ENCODE measurements around the gene PER1. TPM values are rescaled to one million over a fixed set of nuclear protein-coding genes. Genes with fewer than 3 reads are reported as not detected.
A peak's percentile ranks its signal among the peaks of the same experiment; 100 is the strongest.

Gene PER1
- total RNA-seq, 1 donor: 16.6 TPM

DNA sequence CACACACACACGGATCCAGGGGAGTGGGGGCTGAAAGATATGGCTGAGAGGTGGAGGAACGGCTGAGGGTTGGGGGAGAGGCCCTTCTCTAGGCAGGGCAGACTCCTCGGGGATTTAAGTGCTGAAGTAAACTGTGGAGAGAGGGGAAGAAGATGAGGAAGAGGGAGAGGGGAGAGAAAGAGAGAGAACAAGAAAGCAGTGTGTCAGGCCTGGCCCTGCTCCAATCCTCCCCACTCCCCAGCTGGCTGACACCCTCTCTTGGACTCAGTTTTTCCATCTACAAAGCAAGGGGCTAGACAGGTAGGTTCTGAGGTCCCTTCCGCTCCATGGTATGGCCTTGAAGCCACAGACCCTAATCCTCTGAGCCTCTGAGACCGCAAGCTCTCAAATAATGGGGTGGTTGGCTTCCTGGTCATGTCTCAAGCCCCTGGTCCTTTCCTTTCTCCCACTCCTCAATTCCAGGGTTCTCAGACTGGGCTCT, 8.6 kb upstream of the PER1 start:
- Histone ChIP-seq H3K27me3 (ENCODE audit: insufficient read depth, low read length) (no peaks in the 10 kb centered on the region), H3K9me3 (ENCODE audit: low read depth, low read length) (no peaks in the 10 kb centered on the region), H2AFZ (ENCODE audit: low read length) (no peak overlapping the region), H3K4me2 (ENCODE audit: insufficient read depth, low read length) (peak overlapping the region; percentile 91), H3K79me2 (ENCODE audit: insufficient read depth, low read length) (peaks cover 36% of the 10 kb centered on the region), H3K27ac (ENCODE audit: low read depth, low read length) (peak overlapping the region; percentile 96), H3K4me1 (ENCODE audit: insufficient read depth, low read length) (peaks cover 42% of the 10 kb centered on the region), H4K20me1 (ENCODE audit: insufficient read depth, low read length) (peaks cover 14% of the 10 kb centered on the region), H3K4me3 (ENCODE audit: insufficient read depth, low read length) (no peak overlapping the region), H3K36me3 (ENCODE audit: insufficient read depth, low read length) (peaks cover 19% of the 10 kb centered on the region)
- TF ChIP-seq, protein P1, sequence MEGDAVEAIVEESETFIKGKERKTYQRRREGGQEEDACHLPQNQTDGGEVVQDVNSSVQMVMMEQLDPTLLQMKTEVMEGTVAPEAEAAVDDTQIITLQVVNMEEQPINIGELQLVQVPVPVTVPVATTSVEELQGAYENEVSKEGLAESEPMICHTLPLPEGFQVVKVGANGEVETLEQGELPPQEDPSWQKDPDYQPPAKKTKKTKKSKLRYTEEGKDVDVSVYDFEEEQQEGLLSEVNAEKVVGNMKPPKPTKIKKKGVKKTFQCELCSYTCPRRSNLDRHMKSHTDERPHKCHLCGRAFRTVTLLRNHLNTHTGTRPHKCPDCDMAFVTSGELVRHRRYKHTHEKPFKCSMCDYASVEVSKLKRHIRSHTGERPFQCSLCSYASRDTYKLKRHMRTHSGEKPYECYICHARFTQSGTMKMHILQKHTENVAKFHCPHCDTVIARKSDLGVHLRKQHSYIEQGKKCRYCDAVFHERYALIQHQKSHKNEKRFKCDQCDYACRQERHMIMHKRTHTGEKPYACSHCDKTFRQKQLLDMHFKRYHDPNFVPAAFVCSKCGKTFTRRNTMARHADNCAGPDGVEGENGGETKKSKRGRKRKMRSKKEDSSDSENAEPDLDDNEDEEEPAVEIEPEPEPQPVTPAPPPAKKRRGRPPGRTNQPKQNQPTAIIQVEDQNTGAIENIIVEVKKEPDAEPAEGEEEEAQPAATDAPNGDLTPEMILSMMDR (IDR thresholded peaks at IDR 0.05; ENCODE audit: extremely low read depth, low read depth, low read length): no peak
- DNase-seq (ENCODE audit: insufficient read length, low spot score, missing footprints): peak; percentile 67

DNA sequence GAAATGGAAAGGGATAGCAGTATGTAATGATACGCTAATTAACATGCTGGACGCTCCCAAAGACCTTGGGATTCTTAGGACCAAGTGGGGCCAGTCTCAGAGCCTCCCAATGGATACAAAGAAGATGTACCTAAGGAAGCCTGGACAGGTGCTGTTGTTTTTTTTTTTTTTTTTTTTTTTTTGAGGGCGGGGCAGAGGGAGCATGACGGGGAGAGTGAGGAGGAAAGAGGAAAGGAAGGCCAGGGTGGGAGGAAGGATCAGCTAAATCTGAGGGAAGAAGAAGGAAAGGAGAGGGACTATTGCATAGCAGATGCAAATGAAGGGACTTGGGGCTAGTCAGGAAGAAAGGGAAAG, 8.0 kb upstream of the PER1 start:
- peaks cover 47% of the 10 kb centered on the region for H3K4me1 ChIP-seq (ENCODE audit: insufficient read depth, low read length)
- peaks cover 41% of the 10 kb centered on the region for H3K79me2 ChIP-seq (ENCODE audit: insufficient read depth, low read length)
- TF ChIP-seq, protein P1 (IDR thresholded peaks at IDR 0.05; ENCODE audit: extremely low read depth, low read depth, low read length): no peak
- H3K36me3 ChIP-seq (ENCODE audit: insufficient read depth, low read length): peaks cover 19% of the 10 kb centered on the region
- H3K27me3 ChIP-seq (ENCODE audit: insufficient read depth, low read length): no peaks in the 10 kb centered on the region
- no peak overlapping the region for H3K4me2 ChIP-seq (ENCODE audit: insufficient read depth, low read length)
- no peak overlapping the region for H2AFZ ChIP-seq (ENCODE audit: low read length)
- no peak overlapping the region for H3K4me3 ChIP-seq (ENCODE audit: insufficient read depth, low read length)
- DNase-seq (ENCODE audit: insufficient read length, low spot score, missing footprints): peak; percentile 71
- no peaks in the 10 kb centered on the region for H3K9me3 ChIP-seq (ENCODE audit: low read depth, low read length)
- peak overlapping the region; percentile 36 for H3K27ac ChIP-seq (ENCODE audit: low read depth, low read length)
- peaks cover 14% of the 10 kb centered on the region for H4K20me1 ChIP-seq (ENCODE audit: insufficient read depth, low read length)

DNA sequence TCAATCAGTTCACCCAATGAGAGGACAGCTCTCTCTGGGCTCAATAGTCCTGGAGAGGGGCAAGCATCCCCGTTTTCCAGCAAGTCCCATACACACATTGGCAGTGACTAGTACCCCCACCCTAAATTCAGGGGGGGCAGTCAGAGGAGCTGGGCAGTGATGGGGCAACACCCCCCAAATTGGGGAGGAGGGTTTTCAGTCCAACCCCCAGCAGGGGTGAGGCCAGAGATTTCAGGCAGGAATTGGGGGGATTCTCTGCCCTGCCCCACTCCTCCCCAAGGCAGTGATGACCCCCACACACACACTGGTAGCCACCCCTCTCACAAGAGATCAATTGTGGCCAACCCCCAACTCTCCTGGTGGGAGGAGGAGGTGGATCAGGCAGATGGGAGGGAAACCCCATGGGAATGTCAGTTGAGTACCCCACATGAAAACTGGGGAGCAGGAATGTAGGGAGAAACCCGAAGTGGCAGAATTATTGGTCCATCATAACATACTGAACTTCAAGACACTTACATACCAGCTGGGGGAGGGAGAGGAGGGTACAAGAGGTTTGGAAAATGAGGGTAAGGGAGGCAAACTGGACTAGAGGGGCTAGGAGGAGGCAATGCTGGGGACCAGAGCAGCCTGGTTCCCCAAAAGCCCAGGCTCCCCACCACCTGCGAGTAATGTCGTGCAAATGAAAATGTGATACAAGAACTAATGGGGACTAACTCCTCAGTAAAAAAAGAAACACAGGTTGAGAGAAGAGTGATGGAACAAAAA, 7.4 kb upstream of the PER1 start:
- no peak overlapping the region for H3K4me3 ChIP-seq (ENCODE audit: insufficient read depth, low read length)
- DNase-seq (ENCODE audit: insufficient read length, low spot score, missing footprints): peak; percentile 63
- H3K4me2 ChIP-seq (ENCODE audit: insufficient read depth, low read length): no peak overlapping the region
- H4K20me1 ChIP-seq (ENCODE audit: insufficient read depth, low read length): peaks cover 14% of the 10 kb centered on the region
- H3K27ac ChIP-seq (ENCODE audit: low read depth, low read length): peak overlapping the region; percentile 36
- H3K4me1 ChIP-seq (ENCODE audit: insufficient read depth, low read length): peaks cover 51% of the 10 kb centered on the region
- no peak overlapping the region for H2AFZ ChIP-seq (ENCODE audit: low read length)
- H3K9me3 ChIP-seq (ENCODE audit: low read depth, low read length): no peaks in the 10 kb centered on the region
- TF ChIP-seq, protein P1 (IDR thresholded peaks at IDR 0.05; ENCODE audit: extremely low read depth, low read depth, low read length): no peak
- peaks cover 42% of the 10 kb centered on the region for H3K79me2 ChIP-seq (ENCODE audit: insufficient read depth, low read length)
- H3K36me3 ChIP-seq (ENCODE audit: insufficient read depth, low read length): peaks cover 19% of the 10 kb centered on the region
- H3K27me3 ChIP-seq (ENCODE audit: insufficient read depth, low read length): no peaks in the 10 kb centered on the region

DNA sequence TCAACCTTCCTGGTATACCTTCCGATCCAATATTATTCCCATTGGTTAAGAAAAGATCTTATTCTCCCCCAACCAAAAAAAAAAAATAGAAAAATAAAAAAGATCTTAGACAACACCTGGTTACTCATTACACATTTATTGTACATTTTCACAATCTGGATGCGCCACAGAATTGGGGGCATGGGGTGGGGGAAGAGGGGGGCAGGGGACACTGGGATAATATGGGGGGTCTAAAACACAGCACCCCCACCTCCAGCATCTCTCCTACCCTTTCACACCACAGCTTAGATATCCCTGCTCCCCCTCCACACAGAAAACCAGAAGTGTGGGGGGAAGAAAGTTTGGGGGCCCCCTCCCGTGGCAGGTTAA, 6.8 kb upstream of the PER1 start:
- H3K4me1 ChIP-seq (ENCODE audit: insufficient read depth, low read length): peaks cover 49% of the 10 kb centered on the region
- DNase-seq (ENCODE audit: insufficient read length, low spot score, missing footprints): peak; percentile 87

More for the DNA sequence above, 6.8 kb upstream of the PER1 start:
- Histone ChIP-seq H3K27ac (ENCODE audit: low read depth, low read length) (peak overlapping the region; percentile 100), H3K4me2 (ENCODE audit: insufficient read depth, low read length) (no peak overlapping the region), H3K4me3 (ENCODE audit: insufficient read depth, low read length) (no peak overlapping the region), H3K27me3 (ENCODE audit: insufficient read depth, low read length) (no peaks in the 10 kb centered on the region), H2AFZ (ENCODE audit: low read length) (no peak overlapping the region), H3K36me3 (ENCODE audit: insufficient read depth, low read length) (peaks cover 19% of the 10 kb centered on the region), H3K79me2 (ENCODE audit: insufficient read depth, low read length) (peaks cover 43% of the 10 kb centered on the region), H4K20me1 (ENCODE audit: insufficient read depth, low read length) (peaks cover 14% of the 10 kb centered on the region), H3K9me3 (ENCODE audit: low read depth, low read length) (no peaks in the 10 kb centered on the region)
- TF ChIP-seq, protein P1 (IDR thresholded peaks at IDR 0.05; ENCODE audit: extremely low read depth, low read depth, low read length): no peak
